HUES6 (cell line): Measurements from ENCODE around the gene SLC25A45.

ENCODE experiments used
- H3K27ac ChIP-seq: 2 replicates; pipeline ENCODE4 v1.7.0; 2013; ENCODE audit warnings: low read depth, mild to moderate bottlenecking, low read length, inconsistent platforms
- H3K27me3 ChIP-seq: 2 replicates; pipeline ENCODE4 v1.6.1; 2013; ENCODE audit warnings: low read length; ENCODE audit not compliant: control insufficient read depth, insufficient read depth
- H3K36me3 ChIP-seq: 2 replicates; pipeline ENCODE4 v1.6.1; 2013; ENCODE audit warnings: low read length; ENCODE audit not compliant: control insufficient read depth, insufficient read depth
- H3K4me1 ChIP-seq: 2 replicates; pipeline ENCODE4 v1.6.1; 2013; ENCODE audit warnings: low read length; ENCODE audit not compliant: control insufficient read depth, insufficient read depth
- H3K4me3 ChIP-seq: 2 replicates; pipeline ENCODE4 v1.5.1; 2013; ENCODE audit warnings: low read depth, low read length
- H3K9ac ChIP-seq: one replicate; pipeline ENCODE4 v1.6.1; 2013; ENCODE audit warnings: mild to moderate bottlenecking, low read length
- H3K9me3 ChIP-seq: 2 replicates; pipeline ENCODE4 v1.6.1; 2013; ENCODE audit warnings: low read depth, low read length; ENCODE audit not compliant: control insufficient read depth, insufficient read depth

SLC25A45 gene

DNA sequence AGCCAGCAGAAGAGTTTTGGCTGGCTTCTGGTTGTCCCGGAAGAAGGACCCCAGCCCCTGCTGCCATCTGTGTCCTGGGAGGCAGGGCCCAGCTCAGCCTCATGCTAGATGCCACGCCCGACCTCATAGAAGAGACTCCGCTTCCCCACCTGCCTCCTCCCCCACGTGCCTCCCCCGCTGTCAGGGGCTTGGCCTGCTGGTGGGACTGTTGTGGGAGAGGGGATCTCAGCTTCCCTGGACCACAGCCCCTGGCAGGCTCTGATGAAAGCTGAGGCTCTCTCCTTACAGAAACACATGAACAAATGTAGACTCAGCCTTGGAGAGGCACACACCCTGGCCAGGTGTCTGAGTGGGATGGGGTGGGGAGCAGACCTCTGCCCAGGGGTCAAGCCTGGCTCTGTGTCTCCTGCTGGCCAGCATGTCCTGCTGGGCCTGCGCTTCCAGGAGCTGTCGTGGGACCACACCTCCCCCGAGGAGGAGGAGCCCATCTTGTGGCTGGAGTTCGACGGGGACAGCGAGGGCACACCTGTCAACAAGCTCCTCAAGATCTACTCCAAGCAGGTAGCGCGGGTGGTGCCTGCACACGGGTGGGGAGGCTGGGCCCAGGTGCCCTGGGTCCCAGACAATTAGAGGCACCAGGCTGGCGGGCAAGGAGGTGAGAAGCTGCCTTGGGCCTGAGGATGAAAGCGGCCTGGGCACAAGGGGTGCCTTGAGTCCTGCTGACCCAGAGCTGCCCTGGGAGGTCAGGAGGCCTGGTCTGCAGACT lies 18.0 kb upstream of the SLC25A45 start:
- no peak overlapping the region for H3K9ac ChIP-seq
- H3K9me3 ChIP-seq: no peaks in the 10 kb centered on the region
- H3K4me1 ChIP-seq: peaks cover 4% of the 10 kb centered on the region; the same call in 1 of the 2 replicates
- H3K36me3 ChIP-seq: peaks cover 61% of the 10 kb centered on the region
- no peak overlapping the region for H3K27ac ChIP-seq
- no peak overlapping the region for H3K4me3 ChIP-seq
- no peaks in the 10 kb centered on the region for H3K27me3 ChIP-seq

DNA sequence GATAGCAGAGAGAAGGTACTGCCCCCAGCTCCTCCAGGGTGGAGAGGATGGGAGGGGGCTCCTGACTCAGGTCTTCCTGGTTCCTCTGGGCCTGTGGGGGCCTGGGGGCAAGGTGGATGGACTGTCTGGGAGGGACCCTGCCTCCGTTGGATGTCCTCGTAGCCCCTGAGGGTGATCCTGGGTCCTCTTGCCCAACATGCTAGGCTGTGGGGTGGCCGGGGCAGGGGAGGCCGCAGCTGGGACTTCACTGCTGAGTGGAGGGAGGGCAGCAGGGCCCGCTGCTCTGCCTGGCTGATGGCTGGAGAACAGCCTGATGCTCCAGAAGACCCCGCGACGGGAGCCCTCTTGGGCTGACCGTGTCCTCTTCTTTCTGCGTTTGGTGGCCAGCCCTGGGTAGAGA lies 17.4 kb upstream of the SLC25A45 start:
- peaks cover 4% of the 10 kb centered on the region; the same call in 1 of the 2 replicates for H3K4me1 ChIP-seq
- no peak overlapping the region for H3K27ac ChIP-seq
- H3K36me3 ChIP-seq: peaks cover 59% of the 10 kb centered on the region
- no peaks in the 10 kb centered on the region for H3K9me3 ChIP-seq
- H3K4me3 ChIP-seq: no peak overlapping the region
- H3K27me3 ChIP-seq: no peaks in the 10 kb centered on the region
- no peak overlapping the region for H3K9ac ChIP-seq

DNA sequence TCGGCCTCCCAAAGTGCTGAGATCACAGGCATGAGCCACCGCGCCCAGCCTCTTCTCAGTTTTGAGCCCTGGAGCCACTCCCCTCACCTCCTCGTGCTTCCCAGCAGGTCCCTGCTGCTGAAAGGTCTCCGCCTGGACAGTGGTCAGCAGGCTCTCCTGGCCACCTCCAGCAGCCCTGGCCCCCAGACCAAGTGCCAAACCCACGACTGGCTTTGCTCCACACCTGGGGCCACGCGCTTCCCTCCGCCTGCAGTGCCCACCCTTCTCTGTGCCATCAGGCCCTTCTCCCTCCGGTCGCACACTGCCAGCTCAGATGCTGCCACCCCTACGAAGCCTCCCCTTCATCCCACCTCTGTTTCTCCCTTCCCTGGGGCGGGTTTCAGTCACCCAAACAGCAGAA lies 16.8 kb upstream of the SLC25A45 start:
- Histone ChIP-seq H3K4me1 (peaks cover 4% of the 10 kb centered on the region; the same call in 1 of the 2 replicates), H3K4me3 (no peak overlapping the region), H3K36me3 (peaks cover 58% of the 10 kb centered on the region), H3K27ac (no peak overlapping the region), H3K9ac (no peak overlapping the region), H3K27me3 (no peaks in the 10 kb centered on the region), H3K9me3 (no peaks in the 10 kb centered on the region)

DNA sequence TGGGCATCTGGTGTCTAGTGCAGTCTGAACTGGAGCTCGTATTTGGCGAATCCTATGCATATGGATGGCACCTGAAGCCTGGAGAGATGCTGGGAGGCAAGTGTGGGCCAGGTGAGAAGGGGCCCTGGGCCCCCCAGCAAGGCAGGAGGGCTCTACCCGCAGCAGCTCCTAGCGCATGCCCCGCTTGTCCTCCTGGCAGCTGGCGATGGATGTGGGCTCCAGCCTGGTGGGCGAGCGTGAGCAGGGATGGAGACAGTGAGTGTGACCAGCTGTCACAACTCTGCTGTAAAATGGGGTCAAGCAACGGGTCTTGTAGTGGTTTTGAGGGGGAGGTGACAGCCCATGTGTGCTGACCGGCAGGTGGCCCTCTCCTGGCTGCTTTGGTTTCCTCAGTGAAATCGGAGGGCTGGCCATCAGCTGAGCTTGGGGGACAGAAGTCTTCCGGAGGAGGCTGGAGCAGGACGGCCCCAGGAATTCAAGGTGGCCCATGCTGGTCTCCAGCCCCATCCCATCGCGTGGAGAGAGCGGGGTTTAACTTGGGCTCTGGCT lies 16.0 kb upstream of the SLC25A45 start:
- Histone ChIP-seq H3K4me1 (peaks cover 4% of the 10 kb centered on the region; the same call in 1 of the 2 replicates), H3K4me3 (no peak overlapping the region), H3K9ac (no peak overlapping the region), H3K9me3 (no peaks in the 10 kb centered on the region), H3K27ac (no peak overlapping the region), H3K36me3 (peaks cover 58% of the 10 kb centered on the region), H3K27me3 (no peaks in the 10 kb centered on the region)

DNA sequence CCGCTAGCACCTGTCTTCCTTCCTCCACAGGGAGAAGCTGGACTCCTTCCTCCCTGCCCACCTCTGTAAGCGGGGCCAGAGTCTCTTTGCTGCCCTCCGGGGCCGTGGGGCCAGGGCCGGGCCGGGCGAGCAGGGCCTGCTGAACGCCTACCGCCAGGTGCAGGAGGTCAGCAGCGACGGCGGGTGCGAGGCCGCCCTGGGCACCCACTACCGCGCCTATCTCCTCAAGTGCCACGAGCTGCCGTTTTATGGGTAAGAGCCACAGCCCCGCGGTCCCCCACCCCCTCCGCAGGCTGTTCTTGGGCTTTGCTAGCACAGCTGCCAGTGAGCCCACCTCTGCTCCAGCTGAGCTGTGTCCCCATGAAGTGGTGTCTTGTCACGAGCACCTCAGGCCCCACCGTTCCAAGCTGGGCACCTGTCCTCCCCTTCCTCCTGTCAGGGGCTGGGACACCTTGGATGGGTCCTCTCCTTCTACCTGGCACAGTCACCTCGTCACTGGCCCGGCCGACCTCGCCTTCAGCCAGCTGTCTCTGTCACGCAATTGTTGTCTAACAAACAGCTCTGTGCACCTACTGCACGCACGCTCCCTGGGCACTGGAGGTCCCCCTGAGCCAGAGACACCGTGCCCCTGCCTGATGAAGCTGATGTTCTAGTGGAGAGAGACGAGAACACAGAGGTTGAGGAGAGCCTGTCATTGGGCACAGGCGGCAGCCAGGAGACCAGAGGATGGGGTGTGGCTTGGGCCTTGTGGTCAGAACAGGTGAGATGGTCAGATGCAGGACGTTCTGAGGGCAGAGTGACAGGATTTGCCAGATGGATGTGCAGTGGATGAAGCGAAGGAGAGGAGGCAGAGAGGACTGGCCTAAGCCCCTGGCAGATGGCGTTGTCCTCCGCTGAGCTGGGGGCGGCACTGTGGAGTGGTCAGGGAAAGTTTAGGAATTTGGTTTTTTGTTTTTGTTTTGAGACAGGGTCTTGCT lies 14.6 kb upstream of the SLC25A45 start:
- H3K9ac ChIP-seq: no peak overlapping the region
- no peaks in the 10 kb centered on the region for H3K27me3 ChIP-seq
- H3K4me1 ChIP-seq: peaks cover 4% of the 10 kb centered on the region; the same call in 1 of the 2 replicates
- H3K27ac ChIP-seq: no peak overlapping the region
- peaks cover 55% of the 10 kb centered on the region for H3K36me3 ChIP-seq
- H3K9me3 ChIP-seq: no peaks in the 10 kb centered on the region
- no peak overlapping the region for H3K4me3 ChIP-seq

DNA sequence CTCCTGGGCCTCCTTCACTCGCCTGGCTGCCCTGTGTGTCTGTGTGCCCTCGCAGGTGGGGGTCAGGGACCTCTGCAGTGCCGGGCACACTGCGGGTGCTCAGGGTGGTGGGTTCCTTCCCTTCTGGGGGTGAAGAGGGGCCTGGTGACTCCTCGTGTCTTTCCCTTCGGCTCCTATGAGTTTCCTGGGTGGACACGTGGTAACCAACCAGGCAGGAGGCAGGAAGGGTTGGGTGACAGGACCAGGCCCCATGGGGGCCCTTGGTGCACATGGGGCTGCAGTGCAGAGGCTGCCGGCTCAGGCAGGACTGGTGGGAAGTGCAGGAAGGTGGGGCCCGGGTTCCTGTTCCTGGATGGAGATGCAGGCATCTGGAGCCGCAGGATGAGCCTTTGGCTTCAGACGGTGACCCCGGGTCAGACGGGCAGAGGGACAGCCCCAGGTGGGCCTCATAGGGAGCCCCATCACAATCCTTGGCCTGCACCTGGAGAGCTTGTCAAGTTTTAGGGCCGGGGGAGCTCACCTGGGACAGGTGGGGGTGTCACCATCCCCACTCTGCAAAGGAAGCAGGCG lies 13.6 kb upstream of the SLC25A45 start:
- H3K9me3 ChIP-seq: no peaks in the 10 kb centered on the region
- no peak overlapping the region for H3K9ac ChIP-seq
- H3K36me3 ChIP-seq: peaks cover 55% of the 10 kb centered on the region
- no peak overlapping the region for H3K4me3 ChIP-seq
- H3K27ac ChIP-seq: no peak overlapping the region
- H3K4me1 ChIP-seq: peaks cover 6% of the 10 kb centered on the region; the same call in 1 of the 2 replicates
- H3K27me3 ChIP-seq: no peaks in the 10 kb centered on the region

DNA sequence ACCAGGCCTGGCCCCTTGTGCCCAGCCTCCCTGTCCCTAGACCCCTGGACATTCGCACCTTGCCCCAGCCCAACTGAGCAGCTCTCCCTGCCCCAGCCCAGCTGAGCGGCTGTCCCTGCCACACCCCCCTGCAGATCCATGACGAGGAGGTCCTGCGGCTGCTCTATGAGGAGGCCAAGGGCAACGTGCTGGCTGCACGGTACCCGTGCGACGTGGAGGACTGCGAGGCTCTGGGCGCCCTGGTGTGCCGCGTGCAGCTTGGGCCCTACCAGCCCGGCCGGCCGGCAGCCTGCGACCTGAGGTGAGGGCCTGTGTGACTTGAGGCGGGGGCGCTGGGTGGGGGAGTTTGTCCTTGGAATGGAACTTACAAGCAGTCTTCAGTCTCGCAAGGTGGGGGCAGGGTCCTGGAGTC lies 11.7 kb upstream of the SLC25A45 start:
- Histone ChIP-seq H3K27ac (no peak overlapping the region), H3K9ac (no peak overlapping the region), H3K27me3 (no peaks in the 10 kb centered on the region), H3K4me3 (no peak overlapping the region), H3K4me1 (peaks cover 17% of the 10 kb centered on the region; the same call in 1 of the 2 replicates), H3K9me3 (no peaks in the 10 kb centered on the region), H3K36me3 (peaks cover 42% of the 10 kb centered on the region)

DNA sequence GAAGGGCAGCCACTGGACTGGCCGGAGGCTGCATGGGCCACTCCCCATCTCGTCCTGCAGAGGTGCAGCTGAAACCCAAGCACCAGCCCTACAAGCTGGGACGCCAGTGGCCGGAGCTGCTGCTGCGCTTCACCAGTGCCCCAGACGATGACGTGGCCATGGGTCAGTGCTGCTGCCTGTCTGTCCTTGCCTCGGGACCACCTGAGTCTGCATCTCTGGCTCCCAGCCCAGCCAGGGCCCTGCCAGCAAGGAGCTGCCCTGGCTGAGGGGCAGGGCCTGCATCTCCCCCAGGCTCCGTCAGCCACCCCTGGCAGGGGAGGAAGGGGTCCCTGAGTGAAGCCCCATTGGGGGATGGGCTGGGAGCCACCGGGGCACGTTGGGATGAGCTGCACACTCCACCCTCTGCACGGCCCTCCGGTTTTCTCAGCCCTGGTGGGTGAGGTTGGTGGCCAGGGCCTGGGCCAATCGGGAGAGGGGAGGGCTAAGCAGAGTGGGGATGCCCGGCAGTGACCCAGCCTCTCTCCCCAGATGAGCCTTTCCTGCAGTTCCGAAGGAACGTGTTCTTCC lies 11.2 kb upstream of the SLC25A45 start:
- Histone ChIP-seq H3K27ac (no peak overlapping the region), H3K36me3 (peaks cover 40% of the 10 kb centered on the region), H3K9ac (peak overlapping the region; percentile 28), H3K27me3 (no peaks in the 10 kb centered on the region), H3K4me3 (no peak overlapping the region), H3K9me3 (no peaks in the 10 kb centered on the region), H3K4me1 (peaks cover 17% of the 10 kb centered on the region; the same call in 1 of the 2 replicates)

DNA sequence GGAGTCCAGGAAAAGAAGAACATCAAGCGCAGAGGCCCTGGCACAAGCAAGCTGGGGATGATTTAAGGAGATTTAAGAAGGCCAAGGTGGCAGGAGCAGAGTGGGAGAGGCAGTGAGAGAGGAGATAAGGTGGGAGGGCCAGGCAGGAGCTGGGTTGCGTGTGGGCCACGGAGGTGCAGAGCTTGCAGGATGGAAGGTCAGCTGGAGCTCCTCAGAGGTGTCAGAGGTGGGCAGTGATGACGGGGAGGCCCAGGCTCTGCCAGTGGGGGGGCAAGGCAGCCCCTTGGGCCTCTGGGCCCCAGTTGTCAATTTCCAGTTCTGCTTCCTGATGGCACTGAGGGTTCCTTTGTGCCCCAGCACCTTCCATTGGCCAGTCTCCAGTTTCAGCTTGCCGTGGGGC lies 10.5 kb upstream of the SLC25A45 start:
- Histone ChIP-seq H3K9ac (no peak overlapping the region), H3K27me3 (no peaks in the 10 kb centered on the region), H3K27ac (no peak overlapping the region), H3K36me3 (peaks cover 37% of the 10 kb centered on the region), H3K9me3 (no peaks in the 10 kb centered on the region), H3K4me3 (no peak overlapping the region), H3K4me1 (peaks cover 17% of the 10 kb centered on the region; the same call in 1 of the 2 replicates)

DNA sequence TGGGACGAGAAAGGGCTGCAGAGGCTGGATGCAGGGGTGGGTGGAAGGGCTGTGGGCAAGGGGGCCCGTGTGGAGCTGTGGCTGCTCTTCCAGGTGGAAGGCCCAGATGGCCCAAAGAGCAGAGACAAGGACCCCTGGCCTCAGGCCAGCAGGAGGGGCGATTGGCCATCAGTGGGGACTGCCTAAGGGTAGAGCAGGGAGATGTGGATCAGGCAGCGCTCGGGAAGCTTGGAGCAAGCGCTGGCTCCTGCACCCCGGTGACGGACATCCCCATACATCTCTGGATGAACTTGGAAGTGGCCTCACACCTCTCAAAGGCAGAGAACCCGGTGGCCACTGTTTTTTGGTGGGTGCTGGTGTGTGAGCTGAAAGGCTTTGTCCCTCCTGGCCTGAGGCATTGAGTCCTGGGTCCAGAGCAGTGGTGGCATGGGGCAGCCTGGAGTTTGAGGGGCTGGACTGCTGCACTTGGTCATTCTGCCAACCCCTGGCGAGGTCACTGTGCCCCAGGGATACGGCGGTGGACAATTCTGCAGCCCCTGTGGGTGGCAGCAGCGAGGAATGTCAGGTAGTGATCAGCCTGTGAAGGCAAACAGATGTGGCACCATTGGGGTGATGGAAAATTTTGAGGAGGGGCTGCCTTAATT lies 9.9 kb upstream of the SLC25A45 start:
- Histone ChIP-seq H3K9ac (no peak overlapping the region), H3K4me3 (no peak overlapping the region), H3K27ac (no peak overlapping the region), H3K4me1 (peaks cover 17% of the 10 kb centered on the region; the same call in 1 of the 2 replicates), H3K36me3 (peaks cover 34% of the 10 kb centered on the region), H3K9me3 (no peaks in the 10 kb centered on the region), H3K27me3 (no peaks in the 10 kb centered on the region)
